Mesenchymal stem cell (in vitro differentiated cells and primary cell): ENCODE measurements around the gene GBX1.

Experiments used
- DNase-seq: peaks from one replicate; pipeline ENCODE4 v3.0.0-alpha.2; 2013
- H2AFZ ChIP-seq: one replicate; pipeline ENCODE4 v1.6.1; 2013; ENCODE audit warnings: low read depth, mild to moderate bottlenecking, control low read depth, inconsistent platforms, low read length, moderate library complexity
- H2AK5ac ChIP-seq: 2 replicates; pipeline ENCODE4 v1.6.1; 2013; ENCODE audit warnings: low read length, moderate library complexity, mild to moderate bottlenecking, inconsistent platforms; ENCODE audit not compliant: severe bottlenecking
- H2BK120ac ChIP-seq: one replicate; pipeline ENCODE4 v1.6.1; 2013; ENCODE audit warnings: low read depth, mild to moderate bottlenecking, inconsistent platforms, low read length, moderate library complexity
- H2BK12ac ChIP-seq, 2 experiments: one replicate each; pipeline ENCODE4 v1.6.1; 2013; ENCODE audit warnings: inconsistent platforms in 2 of 2, low read length in 2 of 2, mild to moderate bottlenecking in 2 of 2, moderate library complexity in 2 of 2, control low read depth in 1 of 2
- H2BK15ac ChIP-seq: one replicate; pipeline ENCODE4 v1.6.1; 2013; ENCODE audit warnings: mild to moderate bottlenecking, low read depth, inconsistent platforms; ENCODE audit not compliant: poor library complexity, severe bottlenecking
- H2BK5ac ChIP-seq: 2 replicates; pipeline ENCODE4 v1.6.1; 2013; ENCODE audit warnings: low read depth, mild to moderate bottlenecking, low read length, control low read depth, inconsistent platforms; ENCODE audit not compliant: poor library complexity, severe bottlenecking
- H3K14ac ChIP-seq, 2 experiments: one replicate each; pipeline ENCODE4 v1.6.1; 2013; ENCODE audit warnings: inconsistent platforms in 2 of 2, low read length in 2 of 2, control low read depth in 1 of 2, mild to moderate bottlenecking in 1 of 2, moderate library complexity in 1 of 2
- H3K18ac ChIP-seq, 2 experiments: one replicate each; pipeline ENCODE4 v1.6.1; 2013; ENCODE audit warnings: inconsistent platforms in 2 of 2, low read length in 2 of 2, control low read depth in 1 of 2, low read depth in 1 of 2, mild to moderate bottlenecking in 1 of 2
- H3K23ac ChIP-seq, 2 experiments: one replicate each; pipeline ENCODE4 v1.6.1; 2013; ENCODE audit warnings: inconsistent platforms in 2 of 2, low read length in 2 of 2, mild to moderate bottlenecking in 2 of 2, moderate library complexity in 2 of 2, control low read depth in 1 of 2
- H3K27ac ChIP-seq: 2 replicates; pipeline ENCODE4 v1.5.1; 2013; ENCODE audit warnings: mild to moderate bottlenecking, moderate library complexity, low read length, control low read depth, inconsistent platforms; ENCODE audit not compliant: poor library complexity, severe bottlenecking
- H3K27me3 ChIP-seq, 2 experiments: 2 replicates each; pipeline versions ENCODE4 v1.6.1 to v1.7.0; 2013; ENCODE audit warnings: low read length in 2 of 2, mild to moderate bottlenecking in 2 of 2, moderate library complexity in 2 of 2, control low read depth in 1 of 2, inconsistent platforms in 1 of 2; ENCODE audit not compliant: control insufficient read depth in 1 of 2, insufficient read depth in 1 of 2
- H3K36me3 ChIP-seq, 2 experiments: 2 replicates each; pipeline versions ENCODE4 v1.6.1 to v1.7.0; 2013; ENCODE audit warnings: low read length in 2 of 2, control low read depth in 1 of 2, inconsistent platforms in 1 of 2, low read depth in 1 of 2, mild to moderate bottlenecking in 1 of 2; ENCODE audit not compliant: insufficient read depth in 2 of 2, control insufficient read depth in 1 of 2
- H3K4ac ChIP-seq, 2 experiments: one replicate each; pipeline ENCODE4 v1.6.1; 2013; ENCODE audit warnings: inconsistent platforms in 2 of 2, low read length in 2 of 2, mild to moderate bottlenecking in 2 of 2, moderate library complexity in 2 of 2, control low read depth in 1 of 2, low read depth in 1 of 2
- H3K4me1 ChIP-seq: 2 replicates; pipeline ENCODE4 v1.6.1; 2013; ENCODE audit warnings: low read depth, low read length, control low read depth; ENCODE audit not compliant: control insufficient read depth, insufficient read depth
- H3K4me2 ChIP-seq: 2 replicates; pipeline ENCODE4 v1.6.1; 2013; ENCODE audit warnings: low read length, mild to moderate bottlenecking, inconsistent platforms; ENCODE audit not compliant: poor library complexity, severe bottlenecking
- H3K4me3 ChIP-seq, 2 experiments: 2 replicates each; pipeline versions ENCODE4 v1.5.1 to v1.7.0; 2013; ENCODE audit warnings: low read length in 2 of 2, mild to moderate bottlenecking in 2 of 2, control low read depth in 1 of 2, low read depth in 1 of 2; ENCODE audit not compliant: insufficient read depth in 1 of 2
- H3K79me1 ChIP-seq: replicated peaks from 2 replicates; pipeline ENCODE4 v1.6.1; 2013; ENCODE audit warnings: mild to moderate bottlenecking, control low read depth, low read length, inconsistent platforms; ENCODE audit not compliant: poor library complexity, severe bottlenecking
- H3K9ac ChIP-seq: 2 replicates; pipeline ENCODE4 v1.7.0; 2013; ENCODE audit warnings: mild to moderate bottlenecking, low read length, moderate library complexity
- H3K9me3 ChIP-seq: 2 replicates; pipeline ENCODE4 v1.7.0; 2013; ENCODE audit warnings: mild to moderate bottlenecking, low read length; ENCODE audit not compliant: control insufficient read depth
- H4K8ac ChIP-seq: one replicate; pipeline ENCODE4 v1.6.1; 2013; ENCODE audit warnings: inconsistent platforms, mild to moderate bottlenecking, low read length, moderate library complexity
- H4K91ac ChIP-seq: one replicate; pipeline ENCODE4 v1.6.1; 2013; ENCODE audit warnings: mild to moderate bottlenecking, low read length, inconsistent platforms
- WGBS: methylation state at CpG from one replicate; pipeline ENCODE4 v1.1.7; 2013; ENCODE audit warnings: mixed read lengths; 5-methylcytosine and 5-hydroxymethylcytosine counted together

Gene GBX1

GRCh38 chr7:151102991-151103390, 64.5 kb downstream of the GBX1 start:
- H3K4ac ChIP-seq = no peak overlapping the region
- H3K4me1 ChIP-seq = peaks cover 26% of the 10 kb centered on the region
- H2BK120ac ChIP-seq = no peak overlapping the region
- H3K79me1 ChIP-seq = peaks cover 36% of the 10 kb centered on the region
- 99% methylated on average over 3 of the region's 3 CpGs for WGBS
- H3K36me3 ChIP-seq = peaks cover 3 to 26% of the 10 kb centered on the region in 2 experiments
- no peaks in the 10 kb centered on the region for H3K27me3 ChIP-seq
- no peak overlapping the region for H3K4me3 ChIP-seq
- DNase-seq = no peak
- H3K4me2 ChIP-seq = no peak overlapping the region
- H3K27ac ChIP-seq = no peak overlapping the region
- H2AK5ac ChIP-seq = no peak overlapping the region
- H3K14ac ChIP-seq = no peak overlapping the region
- H4K8ac ChIP-seq = no peak overlapping the region
- no peak overlapping the region for H2AFZ ChIP-seq
- H3K23ac ChIP-seq = no peak overlapping the region
- no peak overlapping the region for H4K91ac ChIP-seq
- no peak overlapping the region for H2BK12ac ChIP-seq
- H3K9ac ChIP-seq = no peak overlapping the region
- H2BK5ac ChIP-seq = no peak overlapping the region
- H3K9me3 ChIP-seq = no peaks in the 10 kb centered on the region
- no peak overlapping the region for H3K18ac ChIP-seq
- H2BK15ac ChIP-seq = no peak overlapping the region

- Histone ChIP-seq H3K27ac (no peak overlapping the region), H4K91ac (no peak overlapping the region), H3K4me3 (no peak overlapping the region), H3K36me3 (peaks cover 3 to 29% of the 10 kb centered on the region in 2 experiments), H2BK12ac (no peak overlapping the region), H4K8ac (no peak overlapping the region), H3K9ac (peak overlapping the region; percentile 26), H3K79me1 (peaks cover 29% of the 10 kb centered on the region), H2AFZ (no peak overlapping the region), H3K18ac (peak overlapping the region in 1 of 2 experiments; percentile 6), H2BK5ac (no peak overlapping the region), H3K4me2 (no peak overlapping the region), H2BK120ac (no peak overlapping the region), H3K14ac (no peak overlapping the region), H3K23ac (no peak overlapping the region), H3K27me3 (no peaks in the 10 kb centered on the region), H2AK5ac (no peak overlapping the region), H3K4ac (no peak overlapping the region), H3K4me1 (peaks cover 25% of the 10 kb centered on the region), H2BK15ac (no peak overlapping the region), H3K9me3 (no peaks in the 10 kb centered on the region)
- WGBS = 85% methylated on average over 24 of the region's 24 CpGs
- no peak for DNase-seq
Observed at GRCh38 chr7:151101621-151102396, 65.7 kb downstream of the GBX1 start.

DNA sequence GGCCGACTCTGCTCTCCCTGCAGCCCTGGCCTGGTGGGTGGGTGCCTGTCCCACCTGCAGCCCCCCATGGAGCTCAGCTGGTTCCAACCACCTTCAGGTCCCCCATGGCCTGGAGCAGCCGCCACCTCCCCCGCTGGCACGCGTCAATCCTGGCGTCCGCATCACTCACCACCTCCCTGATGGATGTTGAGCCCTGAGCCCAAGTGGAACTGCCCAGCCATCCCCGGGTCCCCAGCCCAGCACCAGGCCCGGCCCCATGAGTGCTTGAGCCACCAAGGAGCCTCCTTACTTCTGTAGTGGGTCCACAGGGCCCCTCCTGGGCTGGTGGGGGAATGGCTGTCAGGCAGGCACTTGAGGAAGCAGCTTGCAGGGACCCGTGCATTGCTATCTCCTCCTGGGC, 66.6 kb downstream of the GBX1 start:
- Histone ChIP-seq H2BK120ac (no peak overlapping the region), H3K9ac (peak overlapping the region; percentile 26), H2BK12ac (peak overlapping the region in 1 of 2 experiments; percentile 15), H3K4me1 (peaks cover 28% of the 10 kb centered on the region), H4K91ac (no peak overlapping the region), H3K23ac (no peak overlapping the region), H2AK5ac (no peak overlapping the region), H2AFZ (no peak overlapping the region), H3K18ac (no peak overlapping the region), H3K79me1 (peaks cover 24% of the 10 kb centered on the region), H3K4me3 (no peak overlapping the region), H3K4ac (no peak overlapping the region), H2BK5ac (no peak overlapping the region), H3K14ac (no peak overlapping the region), H2BK15ac (no peak overlapping the region), H3K27me3 (no peaks in the 10 kb centered on the region), H3K4me2 (no peak overlapping the region), H3K27ac (no peak overlapping the region), H4K8ac (no peak overlapping the region), H3K9me3 (no peaks in the 10 kb centered on the region), H3K36me3 (peaks cover 0 to 25% of the 10 kb centered on the region in 2 experiments)
- WGBS = 96% methylated on average over 10 of the region's 10 CpGs
- DNase-seq = no peak

DNA sequence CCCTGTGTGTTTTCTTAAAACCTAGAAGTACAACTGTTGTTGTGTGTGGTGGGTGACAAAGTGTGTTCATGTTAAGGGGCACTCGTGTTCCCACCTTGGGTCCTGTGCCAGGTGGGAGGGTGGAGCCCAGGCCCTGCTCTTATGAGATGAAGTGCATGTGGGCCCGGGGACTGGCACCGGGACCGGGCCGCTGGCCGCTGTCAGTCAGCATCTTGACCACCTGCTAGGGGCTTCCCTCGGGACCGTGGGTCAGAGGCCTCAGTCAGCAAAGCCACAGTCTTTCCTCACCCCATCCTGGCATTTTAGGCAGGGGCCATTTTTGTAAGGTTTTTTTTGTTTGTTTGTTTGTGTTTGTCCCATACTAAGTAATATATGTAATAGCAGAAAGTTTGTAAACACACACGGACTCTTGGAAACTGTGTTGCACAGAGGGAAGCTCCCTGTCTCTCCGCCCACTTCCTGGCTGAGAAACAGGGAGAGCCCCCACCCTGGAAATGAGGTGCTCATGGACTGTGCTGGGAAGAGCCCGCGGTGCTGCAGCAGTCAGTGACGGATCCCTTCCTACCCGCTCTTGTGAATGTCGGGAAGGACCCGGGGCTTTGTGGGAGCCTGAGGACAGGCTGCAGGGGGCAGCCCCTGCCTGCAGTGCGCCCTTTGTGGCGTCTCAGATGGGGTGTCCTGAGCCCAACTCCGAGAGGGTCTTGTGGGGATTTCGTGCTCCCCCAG, 67.8 kb downstream of the GBX1 start:
- Histone ChIP-seq H3K18ac (no peak overlapping the region), H3K27me3 (no peaks in the 10 kb centered on the region), H3K23ac (peak overlapping the region in 1 of 2 experiments; percentile 62), H2AFZ (no peak overlapping the region), H3K79me1 (peaks cover 24% of the 10 kb centered on the region), H3K14ac (no peak overlapping the region), H3K27ac (no peak overlapping the region), H4K8ac (no peak overlapping the region), H3K4me1 (peaks cover 32% of the 10 kb centered on the region), H2BK5ac (no peak overlapping the region), H2BK12ac (no peak overlapping the region), H3K36me3 (peaks cover 0 to 24% of the 10 kb centered on the region in 2 experiments), H2AK5ac (no peak overlapping the region), H2BK120ac (no peak overlapping the region), H3K4me2 (no peak overlapping the region), H3K4me3 (no peak overlapping the region), H4K91ac (no peak overlapping the region), H3K4ac (no peak overlapping the region), H3K9me3 (no peaks in the 10 kb centered on the region), H3K9ac (no peak overlapping the region), H2BK15ac (no peak overlapping the region)
- DNase-seq = peak; percentile 38
- WGBS = 86% methylated on average over 18 of the region's 20 CpGs
